H54 (cell line): ENCODE data around the gene PTPRZ1.

Experiments
- DNase-seq: peaks from one replicate; pipeline ENCODE4 v3.0.0; 2011; ENCODE audit warnings: low spot score, mixed read lengths; ENCODE audit not compliant: insufficient read length
- FAIRE-seq: peaks from 3 replicates; lab custom pipeline; 2011; peaks lifted over from hg19 to GRCh38; lab: Jason Lieb, UNC
- POLR2A ChIP-seq: IDR thresholded peaks from 2 replicates; pipeline ENCODE4 v1.6.1; 2011; ENCODE audit warnings: low read depth, mild to moderate bottlenecking, low read length

Gene PTPRZ1

DNA sequence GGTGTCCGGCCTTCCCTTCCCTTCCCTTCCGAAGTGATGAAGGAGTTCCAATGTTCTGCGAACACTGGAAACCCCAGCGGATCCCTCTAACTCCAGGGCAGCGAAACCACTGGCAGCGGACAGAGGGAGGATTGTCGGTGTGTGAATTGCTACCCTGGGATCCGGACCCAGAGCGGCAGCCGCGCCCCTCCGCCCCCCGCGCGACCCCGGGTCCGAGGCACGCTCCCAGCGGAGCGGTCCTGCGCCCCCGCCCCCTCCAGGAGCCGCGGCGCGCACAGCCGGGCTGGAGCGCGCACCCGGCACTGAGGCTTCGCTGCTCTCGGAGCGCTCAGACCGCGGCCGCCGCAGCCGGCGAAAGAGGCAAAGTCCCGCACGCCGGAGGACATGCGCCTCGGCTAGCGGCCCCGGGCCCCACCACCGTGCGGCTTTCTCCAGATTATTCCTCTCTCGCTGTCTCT is at the start of gene PTPRZ1:
Gene PTPRZ1 (plus strand): TSS at position 331 of the 458 bp plus-strand sequence. CDS start 339 bp downstream, outside the sequence.
- DNase-seq = no peak
- TF ChIP-seq POLR2A = no peak
- no peak for FAIRE-seq

DNA sequence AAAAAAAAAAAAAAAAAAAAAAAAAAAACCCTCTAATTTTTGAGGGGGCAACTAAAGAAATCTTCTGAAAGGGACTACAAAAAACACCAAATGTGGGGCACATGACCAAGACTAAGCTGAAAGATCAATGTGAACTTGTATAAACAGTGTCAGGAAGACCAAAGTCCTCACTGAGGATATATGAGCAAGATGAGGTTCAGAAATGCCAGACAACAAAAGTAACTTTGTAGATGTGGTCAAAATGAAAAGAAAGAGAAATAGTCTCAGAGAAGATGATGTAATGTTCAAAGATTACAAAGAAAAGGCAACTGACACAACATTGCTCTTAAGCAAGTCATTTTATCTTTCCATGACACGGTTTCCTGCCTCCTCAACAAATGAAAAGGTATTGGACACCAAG is 48.7 kb upstream of the PTPRZ1 start:
- FAIRE-seq (no peak), DNase-seq (no peak)
- no peak for TF ChIP-seq POLR2A

DNA sequence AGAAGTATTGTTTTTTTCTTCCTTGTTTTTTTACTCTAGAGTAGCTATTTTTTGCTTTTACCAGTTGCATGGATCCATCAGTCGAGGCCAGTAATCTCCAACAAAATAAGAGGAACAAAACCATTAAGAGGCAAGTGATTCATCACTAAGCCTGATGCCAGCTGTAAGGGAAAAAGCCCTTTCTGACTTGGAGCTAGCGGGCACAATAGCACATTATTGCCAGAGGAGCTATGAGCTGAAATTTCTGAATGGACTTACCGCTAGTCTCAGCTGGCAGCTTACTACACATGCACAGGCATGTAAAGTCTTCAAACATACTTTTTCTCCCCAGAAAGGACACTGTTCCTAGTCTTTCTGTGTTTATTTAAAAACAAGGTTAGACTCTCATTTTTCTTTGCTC is 41.6 kb upstream of the PTPRZ1 start:
- DNase-seq = no peak
- FAIRE-seq = no peak
- no peak for TF ChIP-seq POLR2A

DNA sequence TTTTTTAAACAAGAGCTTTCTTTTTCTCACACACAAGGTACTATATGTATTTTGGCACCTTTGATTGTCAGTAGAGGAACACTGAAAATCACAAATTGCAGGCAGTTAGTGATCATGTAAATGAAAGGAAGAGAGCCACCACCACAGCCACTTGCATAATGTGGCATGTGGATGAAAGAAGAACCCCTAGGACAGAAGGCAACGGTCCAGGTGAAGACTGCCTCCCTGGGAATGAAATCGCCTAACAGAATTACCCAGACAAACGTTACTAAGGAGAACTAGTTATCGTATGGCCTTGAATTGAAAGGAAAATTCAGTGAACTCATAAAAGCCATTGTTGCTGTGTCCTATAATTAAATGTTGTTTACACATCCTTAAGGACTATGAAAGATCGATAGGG is 41.2 kb upstream of the PTPRZ1 start:
- no peak for FAIRE-seq
- no peak for TF ChIP-seq POLR2A
- DNase-seq = no peak

DNA sequence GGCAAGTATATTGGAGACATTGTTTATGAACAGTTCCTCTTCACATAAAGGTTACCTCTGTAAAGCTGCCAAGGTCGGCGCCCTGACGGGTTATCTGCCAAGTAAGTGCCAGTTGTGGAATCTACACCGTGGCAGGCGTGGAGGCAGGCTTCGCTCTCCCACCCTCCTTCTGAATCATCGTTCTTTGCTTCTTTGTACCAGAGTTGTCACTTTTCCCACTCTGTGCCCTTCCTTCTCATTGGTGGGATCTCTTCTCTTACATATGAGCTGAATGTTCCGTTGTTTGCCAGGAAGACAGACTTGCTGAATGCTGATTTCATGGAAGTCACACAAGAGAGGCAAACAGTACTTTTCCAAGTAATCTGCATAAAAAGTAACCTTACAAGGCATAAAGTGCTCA is 40.6 kb upstream of the PTPRZ1 start:
- FAIRE-seq (no peak), DNase-seq (no peak)
- TF ChIP-seq POLR2A = no peak

DNA sequence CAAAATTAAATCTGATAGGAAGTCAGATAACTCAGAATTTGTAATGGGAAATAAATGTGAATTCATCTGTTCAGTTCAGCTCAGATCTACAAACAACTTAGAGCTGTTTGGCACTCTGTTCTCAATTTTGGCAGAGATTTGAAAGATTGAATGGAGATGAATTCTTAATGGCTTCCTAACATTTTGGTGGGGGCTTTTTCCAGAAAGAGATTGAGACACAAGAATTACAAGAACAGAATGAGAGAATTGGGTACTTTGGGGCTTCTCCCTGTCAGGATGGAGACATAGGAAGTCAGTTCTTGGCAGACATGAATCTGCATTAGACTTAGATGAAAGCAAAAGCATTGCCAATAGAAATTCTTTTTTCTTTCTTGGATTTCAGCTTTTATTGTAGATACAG is 39.0 kb upstream of the PTPRZ1 start:
- no peak for DNase-seq
- FAIRE-seq = no peak
- no peak for TF ChIP-seq POLR2A

DNA sequence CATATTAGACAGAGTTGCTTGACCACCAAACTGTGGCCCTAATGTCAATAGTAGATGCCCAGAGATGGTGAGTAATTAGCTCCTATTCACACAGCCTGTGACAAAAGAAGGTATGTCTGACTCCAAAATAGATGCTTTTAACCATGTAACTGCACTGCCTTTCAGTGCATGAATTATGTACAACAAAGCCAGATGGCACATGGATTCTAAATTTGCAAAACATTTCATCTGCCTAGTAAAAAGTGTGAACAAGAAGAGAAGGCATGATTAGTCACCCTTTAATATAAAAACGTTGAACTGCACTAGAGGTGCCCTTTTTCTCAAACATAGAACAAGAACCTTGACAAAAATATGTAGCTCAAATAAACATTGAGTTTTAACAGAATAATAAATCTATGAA is 35.5 kb upstream of the PTPRZ1 start:
- TF ChIP-seq POLR2A = no peak
- DNase-seq = no peak
- no peak for FAIRE-seq

DNA sequence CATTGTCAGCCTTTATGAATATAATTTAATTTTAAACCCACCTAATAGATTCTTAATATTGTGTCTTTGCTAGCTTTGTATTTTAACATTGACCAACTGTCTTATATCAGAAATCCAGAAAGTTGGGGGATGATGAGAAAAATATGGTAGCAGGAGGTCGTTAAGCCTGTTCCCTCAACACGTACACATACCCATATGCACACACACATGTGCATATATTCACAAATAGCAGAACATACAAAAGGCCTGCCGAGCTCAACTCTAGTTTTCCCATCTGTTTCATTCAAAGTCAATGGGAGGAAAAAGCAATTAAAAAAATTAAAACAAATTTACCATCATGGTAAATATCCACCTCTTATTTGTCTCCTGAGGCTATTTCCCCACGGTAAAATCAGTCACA is 25.9 kb upstream of the PTPRZ1 start:
- TF ChIP-seq POLR2A = no peak
- FAIRE-seq = no peak
- DNase-seq = no peak

DNA sequence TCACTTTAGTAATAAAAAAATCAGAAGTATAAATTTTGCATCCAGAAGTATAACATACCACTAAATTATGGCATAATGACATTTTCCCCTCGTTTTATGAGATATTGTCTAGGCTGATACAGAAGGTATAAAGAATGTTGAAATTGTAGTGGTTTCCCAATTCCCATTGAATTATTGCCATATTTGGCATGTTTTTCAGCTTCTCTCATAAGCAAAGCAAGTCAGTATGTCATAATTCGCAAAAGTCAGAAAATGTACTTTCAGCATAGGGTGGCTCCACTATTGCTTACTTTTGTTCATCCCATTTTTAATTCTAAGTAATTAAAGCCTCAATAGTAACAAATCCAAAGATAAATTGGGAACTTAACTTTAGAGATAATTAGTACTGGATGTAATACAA is 19.7 kb upstream of the PTPRZ1 start:
- DNase-seq (no peak), FAIRE-seq (no peak)
- TF ChIP-seq POLR2A = no peak

DNA sequence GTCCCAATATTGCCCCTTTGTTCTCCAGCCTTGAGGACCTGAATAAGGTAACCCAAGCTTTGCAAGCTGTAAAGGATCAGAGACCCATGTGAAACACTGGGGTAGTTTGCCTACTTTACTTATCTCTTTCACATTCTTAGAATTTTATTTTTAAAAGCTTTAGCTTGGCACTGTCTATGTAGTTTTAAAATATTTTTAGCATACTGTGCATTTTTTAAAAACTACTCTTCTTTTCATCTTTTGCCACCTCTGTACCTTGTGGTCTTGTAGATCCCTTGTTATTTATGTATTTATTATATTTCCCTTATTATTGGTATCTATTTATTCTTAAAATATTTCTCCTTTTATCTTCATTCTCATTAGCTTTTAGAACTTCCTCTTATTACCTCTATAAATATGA is 12.0 kb upstream of the PTPRZ1 start:
- no peak for TF ChIP-seq POLR2A
- DNase-seq (no peak), FAIRE-seq (no peak)

DNA sequence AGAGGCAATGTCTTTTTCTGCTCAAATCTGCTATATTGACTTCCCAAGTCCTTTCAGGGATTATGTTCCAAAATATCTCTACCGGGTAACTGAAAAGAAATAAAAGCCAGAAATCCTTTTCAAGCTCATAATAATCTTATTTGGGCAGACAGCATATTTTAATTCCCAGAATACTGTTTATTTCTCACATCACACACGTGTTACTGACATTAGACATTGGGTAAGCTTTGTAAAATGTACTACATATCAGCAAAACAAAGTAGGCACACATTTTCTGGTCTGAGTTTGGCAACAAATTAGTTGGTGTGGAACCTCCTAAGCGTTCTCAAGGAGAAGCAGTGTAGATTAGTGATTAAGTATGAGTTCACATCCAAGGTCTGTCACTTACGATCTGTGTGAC is 10.4 kb upstream of the PTPRZ1 start:
- DNase-seq (no peak), FAIRE-seq (no peak)
- no peak for TF ChIP-seq POLR2A

DNA sequence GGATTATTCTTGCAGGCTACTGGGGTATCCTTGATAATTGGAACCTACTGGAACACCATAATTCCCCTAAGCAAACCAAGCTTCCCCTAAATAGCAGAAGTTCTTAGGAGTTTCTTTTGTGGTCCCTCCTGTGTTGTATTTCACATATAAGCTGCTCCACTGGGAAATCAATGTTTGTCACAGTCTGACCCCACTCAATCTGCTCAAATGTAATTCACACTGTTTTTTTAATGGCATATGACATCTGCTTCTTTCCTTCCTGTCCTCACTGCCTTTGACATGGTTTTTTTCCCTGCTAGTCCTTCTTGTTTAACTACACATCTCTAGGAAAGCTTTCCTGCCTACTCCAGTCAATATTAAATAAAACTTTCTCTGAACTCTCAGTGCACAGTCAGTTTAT is 1.8 kb upstream of the PTPRZ1 start:
- TF ChIP-seq POLR2A = no peak
- FAIRE-seq (no peak), DNase-seq (no peak)

DNA sequence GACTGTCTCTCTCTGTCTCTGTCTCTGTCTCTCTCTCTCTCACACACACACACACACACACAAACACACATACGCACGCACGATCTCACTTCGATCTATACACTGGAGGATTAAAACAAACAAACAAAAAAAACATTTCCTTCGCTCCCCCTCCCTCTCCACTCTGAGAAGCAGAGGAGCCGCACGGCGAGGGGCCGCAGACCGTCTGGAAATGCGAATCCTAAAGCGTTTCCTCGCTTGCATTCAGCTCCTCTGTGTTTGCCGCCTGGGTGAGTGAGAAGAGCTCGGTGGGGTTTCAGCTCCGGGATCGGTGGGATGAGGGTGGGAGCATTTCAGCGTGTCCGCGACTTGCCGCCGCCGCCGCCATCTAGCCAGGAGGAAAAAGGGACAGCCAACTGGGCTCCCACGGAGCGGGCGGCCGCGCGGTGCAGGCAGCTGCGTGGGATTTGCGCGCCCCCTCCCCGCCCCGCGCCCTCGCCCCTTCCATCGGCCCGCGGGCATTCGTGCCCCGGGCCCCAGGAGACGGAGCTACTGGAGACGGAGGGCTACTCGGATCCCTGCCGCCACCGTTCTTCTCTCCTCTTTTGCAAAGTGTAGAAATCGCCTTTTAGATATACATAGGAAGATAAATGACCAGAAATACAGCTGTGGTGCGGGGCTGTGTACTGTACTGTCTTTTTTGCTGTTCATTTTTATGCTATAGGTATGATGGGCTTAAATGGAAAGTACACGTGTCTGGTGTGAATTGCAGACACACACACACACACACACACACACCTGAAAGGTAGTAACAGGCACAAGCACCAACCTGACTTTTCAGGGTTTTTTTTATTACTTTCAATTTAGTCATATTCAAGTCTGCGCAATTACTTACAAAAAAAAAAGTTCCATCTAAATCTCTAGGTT is 581 bp downstream of the PTPRZ1 start:
- FAIRE-seq (no peak), DNase-seq (no peak)
- no peak for TF ChIP-seq POLR2A

DNA sequence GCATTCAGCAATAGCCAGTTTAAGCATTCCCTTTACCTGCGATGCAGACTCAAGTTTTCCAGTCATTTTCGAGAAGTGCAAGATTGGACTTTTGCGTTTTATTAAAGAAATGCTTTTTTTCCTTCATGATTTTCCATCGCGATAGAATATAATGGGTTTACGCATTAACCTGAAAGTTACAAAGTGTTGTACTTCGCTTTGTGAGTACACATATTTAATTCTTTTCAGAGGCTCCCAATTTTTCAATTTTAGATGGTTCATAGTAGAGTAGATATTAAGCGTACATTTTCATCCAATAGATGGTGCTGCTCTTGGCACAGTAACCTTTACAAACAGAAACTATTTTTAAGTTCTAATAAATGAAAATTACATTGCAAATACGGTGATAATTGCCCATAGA is 1.3 kb downstream of the PTPRZ1 start:
- TF ChIP-seq POLR2A = no peak
- FAIRE-seq (no peak), DNase-seq (no peak)

DNA sequence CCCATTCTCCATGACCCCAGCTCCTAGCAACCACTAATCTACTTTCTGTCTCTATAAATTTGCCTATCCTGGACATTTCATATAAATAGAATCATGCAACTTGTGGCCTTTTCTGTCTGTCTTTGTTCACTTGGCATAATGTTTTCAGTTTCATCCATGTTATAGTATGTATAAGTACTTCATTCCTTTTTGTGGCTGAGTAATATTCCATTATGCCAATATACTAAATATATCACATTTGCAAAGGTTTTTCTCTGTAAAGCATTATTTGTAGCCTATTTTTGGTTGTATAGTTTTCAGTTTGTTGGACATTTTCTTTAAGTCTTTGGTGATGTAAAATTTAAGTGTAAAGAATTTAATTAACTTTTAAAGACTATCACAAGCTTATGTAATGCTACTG is 2.2 kb downstream of the PTPRZ1 start:
- TF ChIP-seq POLR2A = no peak
- no peak for FAIRE-seq
- DNase-seq = no peak
